Measurements from ENCODE around the gene LRGUK.

Gene LRGUK

GRCh38 chr7:134084488-134085144, 42.5 kb upstream of the LRGUK start:
- TF ChIP-seq, protein P1, sequence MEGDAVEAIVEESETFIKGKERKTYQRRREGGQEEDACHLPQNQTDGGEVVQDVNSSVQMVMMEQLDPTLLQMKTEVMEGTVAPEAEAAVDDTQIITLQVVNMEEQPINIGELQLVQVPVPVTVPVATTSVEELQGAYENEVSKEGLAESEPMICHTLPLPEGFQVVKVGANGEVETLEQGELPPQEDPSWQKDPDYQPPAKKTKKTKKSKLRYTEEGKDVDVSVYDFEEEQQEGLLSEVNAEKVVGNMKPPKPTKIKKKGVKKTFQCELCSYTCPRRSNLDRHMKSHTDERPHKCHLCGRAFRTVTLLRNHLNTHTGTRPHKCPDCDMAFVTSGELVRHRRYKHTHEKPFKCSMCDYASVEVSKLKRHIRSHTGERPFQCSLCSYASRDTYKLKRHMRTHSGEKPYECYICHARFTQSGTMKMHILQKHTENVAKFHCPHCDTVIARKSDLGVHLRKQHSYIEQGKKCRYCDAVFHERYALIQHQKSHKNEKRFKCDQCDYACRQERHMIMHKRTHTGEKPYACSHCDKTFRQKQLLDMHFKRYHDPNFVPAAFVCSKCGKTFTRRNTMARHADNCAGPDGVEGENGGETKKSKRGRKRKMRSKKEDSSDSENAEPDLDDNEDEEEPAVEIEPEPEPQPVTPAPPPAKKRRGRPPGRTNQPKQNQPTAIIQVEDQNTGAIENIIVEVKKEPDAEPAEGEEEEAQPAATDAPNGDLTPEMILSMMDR (IDR thresholded peaks at IDR 0.05) = no peak
- Histone ChIP-seq H3K27ac (no peak overlapping the region), H3K27me3 (no peaks in the 10 kb centered on the region), H3K4me3 (ENCODE audit: low read depth in 1 of 2, low read length in 1 of 2) (no peak overlapping the region), H3K9me3 (peaks cover 6% of the 10 kb centered on the region), H3K4me1 (ENCODE audit: control insufficient read depth in 1 of 2, insufficient read depth in 1 of 2, low read depth in 1 of 2, low read length in 1 of 2) (no peaks in the 10 kb centered on the region), H3K36me3 (no peaks in the 10 kb centered on the region)

DNA sequence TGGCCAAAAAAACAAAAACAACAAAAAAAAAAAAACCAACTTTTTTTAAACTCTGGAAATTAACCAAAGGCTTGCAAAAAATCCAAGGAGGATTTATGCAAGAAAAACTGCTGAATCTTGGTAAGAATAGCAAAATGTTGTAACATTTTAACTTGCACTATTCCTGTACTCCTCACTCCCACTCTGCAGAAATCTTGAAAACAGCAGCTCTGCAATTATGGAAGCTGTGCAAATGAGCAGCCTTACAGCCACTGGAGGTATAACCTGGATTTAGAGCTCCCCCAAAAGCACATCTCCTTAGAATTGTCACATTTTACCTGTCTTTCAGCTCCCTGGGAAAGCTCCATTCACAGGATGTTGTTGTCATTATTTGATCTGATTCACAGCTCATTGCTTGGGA, 41.8 kb upstream of the LRGUK start:
- no peak overlapping the region for H3K4me3 ChIP-seq (ENCODE audit: low read depth in 1 of 2, low read length in 1 of 2)
- H3K27me3 ChIP-seq = no peaks in the 10 kb centered on the region
- TF ChIP-seq, protein P1 (IDR thresholded peaks at IDR 0.05) = no peak
- no peaks in the 10 kb centered on the region for H3K36me3 ChIP-seq
- H3K9me3 ChIP-seq = peaks cover 6% of the 10 kb centered on the region
- no peak overlapping the region for H3K27ac ChIP-seq
- H3K4me1 ChIP-seq (ENCODE audit: control insufficient read depth in 1 of 2, insufficient read depth in 1 of 2, low read depth in 1 of 2, low read length in 1 of 2) = no peaks in the 10 kb centered on the region

DNA sequence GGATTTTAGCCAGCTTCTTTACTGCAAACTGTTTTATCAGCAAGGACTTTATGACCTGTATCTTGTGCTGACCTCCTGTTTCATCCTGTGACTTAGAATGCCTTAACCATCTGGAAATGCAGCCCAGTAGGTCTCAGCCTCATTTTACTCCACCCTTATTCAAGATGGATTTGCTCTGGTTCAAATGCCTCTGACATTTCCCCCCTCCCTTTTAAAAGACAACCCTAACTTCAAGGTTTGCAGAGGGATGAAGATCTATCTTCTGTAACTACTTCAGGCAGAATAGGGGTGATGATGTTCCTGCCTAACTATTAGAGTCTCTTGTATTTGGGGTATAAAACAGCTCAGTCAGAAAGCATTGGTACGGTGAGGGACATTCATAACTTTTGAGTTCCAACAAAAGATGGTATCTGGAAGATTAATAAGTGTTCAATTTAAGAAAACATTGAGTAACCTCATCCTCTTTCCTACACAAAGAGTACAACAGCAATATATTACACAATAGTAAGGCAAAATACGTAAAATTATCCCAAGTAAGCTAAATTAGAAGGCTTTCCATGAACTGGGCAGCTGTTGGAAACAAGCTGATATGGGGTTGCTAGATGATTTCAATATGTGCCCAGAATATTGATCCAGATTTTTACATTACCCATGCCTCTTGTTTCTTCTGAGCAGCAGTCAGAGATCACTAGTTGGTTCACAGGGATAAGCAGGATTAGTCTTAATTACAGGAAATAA, 40.0 kb upstream of the LRGUK start:
- TF ChIP-seq, protein P1 (IDR thresholded peaks at IDR 0.05) = no peak
- no peak overlapping the region for H3K4me3 ChIP-seq (ENCODE audit: low read depth in 1 of 2, low read length in 1 of 2)
- no peaks in the 10 kb centered on the region for H3K36me3 ChIP-seq
- H3K9me3 ChIP-seq = peaks cover 6% of the 10 kb centered on the region
- no peaks in the 10 kb centered on the region for H3K27me3 ChIP-seq
- no peak overlapping the region for H3K27ac ChIP-seq
- H3K4me1 ChIP-seq (ENCODE audit: control insufficient read depth in 1 of 2, insufficient read depth in 1 of 2, low read depth in 1 of 2, low read length in 1 of 2) = no peaks in the 10 kb centered on the region

DNA sequence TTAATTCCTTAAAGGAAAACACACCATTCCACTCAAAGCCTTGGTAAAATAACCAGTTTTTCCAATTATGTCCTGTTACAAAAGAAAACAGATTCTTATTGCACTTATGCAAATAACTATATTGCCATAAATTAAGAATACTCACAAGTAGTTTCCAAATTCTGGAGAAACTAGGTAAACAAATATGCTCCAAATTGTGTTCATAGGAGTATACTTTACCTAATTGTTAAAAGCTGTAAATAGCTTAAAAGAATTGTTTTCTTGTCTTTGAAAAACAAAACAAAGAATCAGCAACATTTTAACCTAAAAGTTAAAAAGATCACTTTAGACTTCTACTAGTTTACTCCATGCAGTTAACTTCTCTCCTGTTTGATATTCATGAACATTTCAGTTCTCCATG, 38.9 kb upstream of the LRGUK start:
- no peak overlapping the region for H3K4me3 ChIP-seq (ENCODE audit: low read depth in 1 of 2, low read length in 1 of 2)
- peaks cover 6% of the 10 kb centered on the region for H3K9me3 ChIP-seq
- no peaks in the 10 kb centered on the region for H3K36me3 ChIP-seq
- no peaks in the 10 kb centered on the region for H3K27me3 ChIP-seq
- H3K4me1 ChIP-seq (ENCODE audit: control insufficient read depth in 1 of 2, insufficient read depth in 1 of 2, low read depth in 1 of 2, low read length in 1 of 2) = no peaks in the 10 kb centered on the region
- TF ChIP-seq, protein P1 (IDR thresholded peaks at IDR 0.05) = no peak
- H3K27ac ChIP-seq = no peak overlapping the region

DNA sequence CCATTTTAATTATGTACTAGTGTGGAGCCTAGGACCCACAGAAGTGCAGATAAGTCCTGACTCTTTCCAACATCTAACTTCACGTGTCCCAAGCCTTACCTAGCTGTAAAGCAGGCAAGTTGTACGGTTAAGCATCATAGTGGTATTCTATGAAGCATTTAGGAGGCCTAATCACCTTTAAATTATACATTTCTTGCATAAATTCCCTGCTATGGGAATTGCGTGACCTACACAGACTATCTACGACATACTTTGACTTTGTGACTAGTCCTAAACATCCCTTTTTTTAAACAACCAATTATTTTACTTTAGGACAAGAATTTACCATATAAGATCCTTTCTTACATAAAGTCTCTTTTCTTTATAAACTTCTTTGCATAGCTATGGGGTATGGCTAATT, 37.7 kb upstream of the LRGUK start:
- TF ChIP-seq, protein P1 (IDR thresholded peaks at IDR 0.05) = no peak
- H3K9me3 ChIP-seq = peaks cover 6% of the 10 kb centered on the region
- no peak overlapping the region for H3K27ac ChIP-seq
- H3K4me1 ChIP-seq (ENCODE audit: control insufficient read depth in 1 of 2, insufficient read depth in 1 of 2, low read depth in 1 of 2, low read length in 1 of 2) = no peaks in the 10 kb centered on the region
- H3K27me3 ChIP-seq = no peaks in the 10 kb centered on the region
- H3K4me3 ChIP-seq (ENCODE audit: low read depth in 1 of 2, low read length in 1 of 2) = no peak overlapping the region
- no peaks in the 10 kb centered on the region for H3K36me3 ChIP-seq
